ENCODE data around the gene PRKD3.

PRKD3 gene

DNA sequence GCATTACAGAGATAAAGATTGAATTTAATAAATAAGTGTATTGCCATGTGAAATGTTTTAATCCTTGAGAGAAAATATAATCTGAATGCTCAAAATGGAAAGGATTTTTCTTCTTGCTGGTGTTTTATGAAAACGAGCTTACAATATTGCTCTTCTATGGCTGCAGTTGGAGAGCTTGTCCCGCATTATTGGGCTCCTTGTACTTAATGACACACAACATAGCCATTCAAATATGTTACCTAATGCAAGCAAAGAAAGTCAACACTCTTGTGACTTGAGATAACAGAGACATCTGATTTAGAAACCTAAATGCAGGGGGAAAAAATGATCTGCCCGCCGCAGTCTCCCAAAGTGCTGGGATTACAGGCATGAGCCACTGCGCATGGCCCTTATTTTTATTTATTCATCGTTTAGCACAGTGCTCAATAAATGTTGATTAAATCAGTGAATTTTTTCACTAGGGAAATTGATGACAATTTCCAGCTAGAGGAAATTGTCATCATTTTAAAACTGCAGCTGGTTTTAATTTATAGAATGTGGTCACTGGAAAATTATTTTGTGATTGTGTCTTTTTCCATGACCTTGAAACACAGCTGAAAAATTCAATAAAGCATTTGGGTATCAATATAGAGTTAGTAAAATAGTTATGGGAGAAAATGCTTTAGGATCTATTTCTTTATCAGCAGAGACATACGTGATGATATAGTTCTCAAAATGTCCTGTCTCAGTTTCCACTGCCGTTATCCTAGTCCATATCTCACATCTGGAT, 2.4 kb upstream of the PRKD3 start:
- Mint-ChIP-seq H3K9me3 (no peaks in the 10 kb centered on the region), H3K36me3 (ENCODE audit: low read depth) (peaks cover 10% of the 10 kb centered on the region), H3K27ac (no peak overlapping the region), H3K4me1 (ENCODE audit: low read depth) (peaks cover 27% of the 10 kb centered on the region), H3K27me3 (peaks cover 19% of the 10 kb centered on the region), H3K4me3 (no peak overlapping the region)
- DNase-seq = no peak

DNA sequence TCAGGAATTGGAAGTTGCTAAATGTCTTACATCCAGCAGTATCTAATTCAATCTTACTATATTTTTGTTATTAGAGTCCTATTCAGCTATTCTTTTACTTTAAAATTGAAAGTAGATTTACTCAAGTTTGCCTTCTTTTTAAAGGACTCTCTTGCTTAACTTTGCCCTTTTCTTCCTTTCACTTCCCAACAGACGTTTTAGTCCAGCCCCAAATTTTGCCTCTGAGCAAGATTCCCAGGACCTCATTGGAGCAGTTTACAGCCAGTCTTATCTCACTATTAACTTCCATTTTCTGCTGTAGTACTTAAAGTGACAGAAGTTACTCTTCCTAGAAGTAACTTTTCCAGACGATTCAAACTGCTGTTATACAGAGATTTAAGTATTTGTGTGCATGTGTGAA, 1.7 kb upstream of the PRKD3 start:
- Mint-ChIP-seq H3K4me1 (ENCODE audit: low read depth) (peaks cover 34% of the 10 kb centered on the region), H3K4me3 (no peak overlapping the region), H3K36me3 (ENCODE audit: low read depth) (peaks cover 17% of the 10 kb centered on the region), H3K27ac (no peak overlapping the region), H3K27me3 (peaks cover 19% of the 10 kb centered on the region), H3K9me3 (no peaks in the 10 kb centered on the region)
- DNase-seq = no peak

DNA sequence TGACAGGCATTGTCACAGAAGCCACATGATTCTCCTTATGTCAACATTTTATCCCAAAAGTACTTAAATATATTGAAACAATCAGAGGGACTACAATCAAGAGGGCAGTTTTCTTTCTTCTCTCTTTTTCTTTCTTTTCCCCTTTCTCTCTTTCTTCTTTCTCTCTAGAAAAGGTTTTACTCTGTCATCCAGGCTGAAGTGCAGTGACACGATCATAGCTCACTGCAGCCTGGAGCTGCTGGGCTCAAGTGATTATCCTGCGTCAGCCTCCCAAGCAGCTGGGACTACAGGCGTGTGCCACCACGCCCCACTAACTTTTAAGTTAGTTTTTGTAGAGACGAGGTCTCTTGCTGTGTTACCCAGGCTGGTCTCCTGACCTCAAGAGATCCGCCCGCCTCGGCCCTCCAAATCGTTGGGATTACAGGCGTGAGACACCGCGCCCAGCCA, 1.0 kb upstream of the PRKD3 start:
- DNase-seq = no peak
- peaks cover 22% of the 10 kb centered on the region for H3K36me3 Mint-ChIP-seq (ENCODE audit: low read depth)
- H3K4me3 Mint-ChIP-seq = peak overlapping the region; percentile 78
- peaks cover 40% of the 10 kb centered on the region for H3K4me1 Mint-ChIP-seq (ENCODE audit: low read depth)
- H3K27ac Mint-ChIP-seq = peak overlapping the region; percentile 82
- no peaks in the 10 kb centered on the region for H3K9me3 Mint-ChIP-seq
- peaks cover 19% of the 10 kb centered on the region for H3K27me3 Mint-ChIP-seq

DNA sequence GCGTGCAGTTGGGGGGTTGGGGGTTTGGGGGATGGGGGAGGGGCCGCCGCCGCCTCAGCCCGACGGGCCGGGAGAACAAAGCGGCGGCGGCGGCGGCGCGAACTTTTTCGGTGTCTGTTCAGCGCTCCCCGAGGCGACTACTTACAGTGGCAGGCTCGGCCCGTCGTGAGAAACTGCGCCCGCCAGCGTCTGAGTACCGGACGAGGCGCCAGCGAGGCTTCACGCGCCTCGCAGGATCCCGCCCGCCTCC, 172 bp downstream of the PRKD3 start:
- peak overlapping the region; percentile 73 for H3K4me3 Mint-ChIP-seq
- no peaks in the 10 kb centered on the region for H3K9me3 Mint-ChIP-seq
- H3K4me1 Mint-ChIP-seq (ENCODE audit: low read depth) = peaks cover 47% of the 10 kb centered on the region
- H3K36me3 Mint-ChIP-seq (ENCODE audit: low read depth) = peaks cover 29% of the 10 kb centered on the region
- no peak for DNase-seq
- peaks cover 19% of the 10 kb centered on the region for H3K27me3 Mint-ChIP-seq
- H3K27ac Mint-ChIP-seq = peak overlapping the region; percentile 78

DNA sequence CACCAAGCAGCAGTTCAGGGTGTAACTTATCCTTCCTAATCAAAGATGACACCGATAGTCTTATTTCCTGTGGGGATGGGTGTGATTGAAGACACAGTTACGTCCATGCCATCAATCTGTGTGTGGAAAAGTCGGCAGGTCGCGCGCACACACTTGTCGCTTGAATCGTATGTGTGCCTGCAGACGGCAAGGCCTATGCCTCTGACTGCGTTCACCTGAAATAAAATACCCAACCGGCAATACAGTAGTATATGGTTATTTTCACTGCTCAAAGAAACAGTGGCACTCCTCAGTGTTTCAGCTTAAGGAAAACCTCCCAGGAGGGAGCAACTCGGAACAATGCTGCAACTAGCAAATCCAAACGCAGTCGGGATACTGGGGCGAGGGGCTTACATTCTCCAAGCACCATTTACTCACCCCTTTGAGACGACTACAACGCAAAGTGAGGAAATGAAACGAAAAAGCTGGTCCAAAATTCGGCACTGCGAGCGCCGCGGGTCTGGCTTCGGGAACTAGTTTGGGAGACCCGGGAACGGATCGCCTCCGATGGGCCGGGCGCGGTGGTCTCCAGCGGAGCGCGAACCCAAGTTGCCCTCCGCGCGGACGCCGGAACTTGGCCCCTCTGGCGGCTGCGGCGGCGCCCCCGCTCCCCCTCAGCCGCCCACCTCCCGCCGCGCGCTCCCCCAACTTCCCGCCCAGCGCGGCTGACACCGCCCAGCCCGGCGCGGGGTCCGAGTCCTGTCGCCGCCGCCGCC, 675 bp downstream of the PRKD3 start:
- H3K9me3 Mint-ChIP-seq = no peaks in the 10 kb centered on the region
- peaks cover 50% of the 10 kb centered on the region for H3K4me1 Mint-ChIP-seq (ENCODE audit: low read depth)
- peak overlapping the region; percentile 93 for H3K4me3 Mint-ChIP-seq
- DNase-seq = peak; percentile 61
- H3K27me3 Mint-ChIP-seq = peaks cover 19% of the 10 kb centered on the region
- H3K27ac Mint-ChIP-seq = peak overlapping the region; percentile 97
- H3K36me3 Mint-ChIP-seq (ENCODE audit: low read depth) = peaks cover 29% of the 10 kb centered on the region

DNA sequence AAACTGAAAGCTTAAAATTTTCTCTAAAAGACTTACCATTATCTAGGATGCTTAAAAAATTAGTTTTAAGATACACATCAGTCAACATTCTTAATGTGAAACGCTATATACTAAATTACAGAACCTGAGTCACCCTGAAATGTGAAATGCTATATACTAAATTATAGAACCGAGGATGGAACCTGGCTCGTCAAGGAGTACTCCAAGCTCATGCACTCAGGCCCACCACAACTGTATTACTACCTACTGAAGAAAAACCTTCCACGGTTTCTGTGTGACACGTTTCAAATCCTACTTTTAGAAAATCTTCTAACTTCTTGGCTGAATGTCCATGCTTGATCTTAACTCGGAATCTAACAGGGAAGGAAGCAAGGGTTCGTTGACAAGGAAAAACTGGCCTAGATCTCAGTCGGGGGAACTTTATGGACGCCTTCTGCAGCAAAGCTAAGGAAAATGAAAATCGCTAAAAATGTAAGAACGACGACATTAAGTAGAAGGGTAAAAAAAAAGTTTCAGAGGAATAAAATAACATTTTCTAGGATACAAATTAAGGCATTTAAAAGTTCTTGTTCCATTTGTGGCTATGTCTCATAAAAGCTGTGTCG, 1.4 kb downstream of the PRKD3 start:
- peaks cover 19% of the 10 kb centered on the region for H3K27me3 Mint-ChIP-seq
- peak overlapping the region; percentile 97 for H3K27ac Mint-ChIP-seq
- DNase-seq = no peak
- peak overlapping the region; percentile 93 for H3K4me3 Mint-ChIP-seq
- no peaks in the 10 kb centered on the region for H3K9me3 Mint-ChIP-seq
- H3K36me3 Mint-ChIP-seq (ENCODE audit: low read depth) = peaks cover 30% of the 10 kb centered on the region
- H3K4me1 Mint-ChIP-seq (ENCODE audit: low read depth) = peaks cover 57% of the 10 kb centered on the region

DNA sequence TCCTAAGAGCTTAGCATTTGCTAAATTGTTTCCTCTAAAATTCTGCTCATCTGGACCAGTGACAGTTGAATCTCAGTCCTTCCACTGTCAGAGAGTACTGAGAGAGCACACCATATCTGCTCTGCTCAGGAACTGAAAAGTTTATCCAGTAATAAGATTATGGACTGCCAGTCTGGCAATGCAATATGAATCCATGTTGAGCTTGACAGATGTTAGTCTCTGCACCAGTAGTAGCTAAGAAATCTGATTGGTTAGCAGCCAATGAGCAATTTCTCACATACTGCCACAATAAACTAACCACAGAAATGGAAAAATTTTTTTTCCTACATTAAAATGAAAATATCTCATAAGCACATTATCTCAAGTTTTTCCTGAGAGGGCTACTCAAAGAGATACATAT, 2.3 kb downstream of the PRKD3 start:
- peaks cover 39% of the 10 kb centered on the region for H3K36me3 Mint-ChIP-seq (ENCODE audit: low read depth)
- H3K4me3 Mint-ChIP-seq = peak overlapping the region; percentile 93
- peak overlapping the region; percentile 76 for H3K27ac Mint-ChIP-seq
- no peak for DNase-seq
- H3K9me3 Mint-ChIP-seq = no peaks in the 10 kb centered on the region
- peaks cover 66% of the 10 kb centered on the region for H3K4me1 Mint-ChIP-seq (ENCODE audit: low read depth)
- H3K27me3 Mint-ChIP-seq = peaks cover 16% of the 10 kb centered on the region

DNA sequence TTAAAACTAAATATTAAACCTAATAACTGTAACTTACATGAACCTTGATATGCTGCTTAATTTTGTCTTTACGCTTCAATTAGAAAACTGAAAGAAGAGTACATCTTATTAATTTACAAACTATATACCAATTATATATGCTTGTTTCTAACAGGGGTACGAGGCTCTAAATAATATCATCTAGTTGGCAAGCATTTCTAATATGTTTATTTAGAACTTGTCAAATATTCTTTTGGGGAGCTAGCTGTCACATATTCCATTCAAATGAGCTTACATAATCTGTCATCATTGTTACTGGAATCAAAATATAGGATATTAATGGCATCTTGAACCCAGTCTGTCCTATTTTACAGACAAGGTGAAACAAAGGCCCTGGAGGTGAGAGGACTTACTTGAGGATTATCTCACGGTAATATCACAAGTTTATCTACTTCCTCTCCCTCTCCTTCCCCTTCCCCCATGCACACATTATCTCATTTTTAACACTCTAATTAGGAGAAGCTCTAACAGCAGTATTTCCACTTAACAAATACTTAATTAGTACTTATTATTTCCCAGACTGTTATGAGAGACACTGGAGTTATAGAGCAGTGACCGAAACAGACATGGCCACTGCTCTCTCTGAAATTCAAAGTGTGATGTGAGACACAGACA, 3.5 kb downstream of the PRKD3 start:
- DNase-seq = no peak
- no peak overlapping the region for H3K27ac Mint-ChIP-seq
- peaks cover 7% of the 10 kb centered on the region for H3K27me3 Mint-ChIP-seq
- H3K9me3 Mint-ChIP-seq = no peaks in the 10 kb centered on the region
- H3K36me3 Mint-ChIP-seq (ENCODE audit: low read depth) = peaks cover 47% of the 10 kb centered on the region
- peak overlapping the region; percentile 49 for H3K4me3 Mint-ChIP-seq
- H3K4me1 Mint-ChIP-seq (ENCODE audit: low read depth) = peaks cover 73% of the 10 kb centered on the region

DNA sequence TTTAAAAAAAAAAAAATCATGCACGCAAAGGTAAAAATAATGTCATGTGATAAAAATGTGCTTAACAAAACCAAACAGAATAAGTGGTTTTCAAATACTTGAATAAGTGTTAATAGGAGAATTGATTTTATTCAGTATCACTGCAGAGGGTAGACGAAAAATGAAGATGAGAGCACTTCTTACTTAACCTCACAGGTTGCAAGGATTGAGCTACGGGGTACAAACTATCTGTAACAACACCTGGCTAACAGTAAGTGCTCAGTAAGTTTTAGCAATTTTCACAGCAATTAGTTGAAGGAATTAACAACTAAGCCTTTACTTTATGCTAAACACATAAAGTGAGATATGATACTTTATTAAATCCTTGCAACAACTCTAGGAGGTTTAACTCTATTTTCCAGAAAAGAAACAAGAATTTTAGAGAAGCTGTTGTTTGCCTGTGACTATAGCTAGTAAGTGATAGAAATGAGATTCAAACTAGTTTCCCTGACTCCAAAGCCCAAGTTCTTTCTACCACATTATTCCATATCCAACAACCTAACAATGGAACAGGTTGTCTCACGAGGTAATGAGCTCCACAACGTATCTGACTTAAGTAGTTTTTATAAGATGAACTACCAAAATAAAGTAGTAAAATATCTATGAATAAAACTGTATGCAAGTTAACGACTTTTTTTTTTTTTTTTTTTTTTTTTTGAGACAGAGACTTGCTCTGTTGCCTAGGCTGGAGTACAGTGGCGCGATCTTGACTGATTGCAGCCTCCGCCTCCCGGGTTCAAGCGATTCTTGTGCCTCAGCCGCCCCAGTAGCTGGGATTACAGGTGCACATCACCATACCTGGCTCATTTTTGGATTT, 4.7 kb downstream of the PRKD3 start:
- Mint-ChIP-seq H3K4me1 (ENCODE audit: low read depth) (peaks cover 74% of the 10 kb centered on the region), H3K9me3 (no peaks in the 10 kb centered on the region), H3K4me3 (no peak overlapping the region), H3K27me3 (no peaks in the 10 kb centered on the region), H3K27ac (no peak overlapping the region), H3K36me3 (ENCODE audit: low read depth) (peaks cover 59% of the 10 kb centered on the region)
- DNase-seq = no peak

DNA sequence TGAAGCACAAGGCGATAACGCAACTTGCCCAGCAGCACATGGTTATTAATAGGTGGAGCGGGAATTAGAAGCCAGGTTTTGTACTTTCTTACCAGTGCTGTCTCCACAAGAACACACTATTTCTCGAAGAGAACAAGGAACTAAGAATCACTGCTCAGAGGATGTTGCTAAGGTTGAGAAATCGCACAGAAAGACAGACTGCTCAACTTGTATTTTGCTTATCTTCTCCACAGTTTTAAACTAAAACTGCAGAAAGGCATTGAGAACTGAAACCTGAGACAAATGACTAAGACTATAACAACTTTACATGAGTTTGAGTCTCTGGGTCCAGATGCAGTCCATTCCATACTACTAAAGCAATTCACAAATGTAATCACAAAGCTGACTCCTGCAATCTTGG, 6.2 kb downstream of the PRKD3 start:
- Mint-ChIP-seq H3K36me3 (ENCODE audit: low read depth) (peaks cover 59% of the 10 kb centered on the region), H3K4me1 (ENCODE audit: low read depth) (peaks cover 78% of the 10 kb centered on the region), H3K9me3 (no peaks in the 10 kb centered on the region), H3K4me3 (peak overlapping the region; percentile 2), H3K27me3 (no peaks in the 10 kb centered on the region), H3K27ac (peak overlapping the region; percentile 86)
- DNase-seq = no peak

DNA sequence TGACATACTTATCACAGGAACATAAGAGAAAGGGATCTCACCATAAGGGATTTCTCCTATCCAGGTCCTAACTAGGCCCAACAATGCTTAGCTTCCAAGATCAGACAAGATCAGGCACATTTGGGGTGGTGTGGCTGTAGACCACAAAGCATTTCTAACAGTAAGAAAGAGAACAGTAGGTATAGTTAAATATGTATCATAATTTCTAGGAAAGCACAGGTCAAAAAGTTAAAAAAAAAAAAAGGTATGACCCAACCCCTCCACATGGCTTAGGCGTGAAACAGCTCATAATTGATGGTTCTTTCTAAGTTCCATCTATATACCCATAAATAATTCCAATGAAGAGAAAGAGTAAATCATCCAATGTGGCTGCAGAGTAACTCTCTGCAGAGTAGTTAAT, 6.9 kb downstream of the PRKD3 start:
- H3K36me3 Mint-ChIP-seq (ENCODE audit: low read depth) = peaks cover 62% of the 10 kb centered on the region
- H3K27ac Mint-ChIP-seq = peak overlapping the region; percentile 86
- peaks cover 80% of the 10 kb centered on the region for H3K4me1 Mint-ChIP-seq (ENCODE audit: low read depth)
- no peaks in the 10 kb centered on the region for H3K9me3 Mint-ChIP-seq
- H3K27me3 Mint-ChIP-seq = no peaks in the 10 kb centered on the region
- H3K4me3 Mint-ChIP-seq = peak overlapping the region; percentile 16
- no peak for DNase-seq

DNA sequence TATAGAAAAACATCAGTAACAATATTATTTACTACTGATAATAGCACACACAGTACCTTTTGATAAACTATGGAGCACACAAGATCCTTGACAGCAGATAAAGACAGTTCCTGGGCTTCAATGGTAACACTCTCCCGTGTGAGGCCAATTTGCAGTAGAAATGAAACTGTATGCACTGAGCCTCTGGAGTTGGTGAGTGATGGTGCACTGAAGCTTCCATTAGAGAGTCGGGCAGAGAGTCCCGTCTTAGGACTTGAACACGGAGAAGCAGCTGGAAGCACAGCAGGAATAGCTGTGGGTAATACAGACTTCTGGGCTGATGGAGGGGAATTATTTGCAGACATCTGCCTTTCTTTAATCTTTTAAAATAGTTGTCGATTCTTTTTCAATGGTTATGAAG, 8.5 kb downstream of the PRKD3 start:
- DNase-seq = no peak
- H3K27ac Mint-ChIP-seq = no peak overlapping the region
- no peak overlapping the region for H3K4me3 Mint-ChIP-seq
- H3K27me3 Mint-ChIP-seq = no peaks in the 10 kb centered on the region
- peaks cover 58% of the 10 kb centered on the region for H3K36me3 Mint-ChIP-seq (ENCODE audit: low read depth)
- no peaks in the 10 kb centered on the region for H3K9me3 Mint-ChIP-seq
- H3K4me1 Mint-ChIP-seq (ENCODE audit: low read depth) = peaks cover 77% of the 10 kb centered on the region

DNA sequence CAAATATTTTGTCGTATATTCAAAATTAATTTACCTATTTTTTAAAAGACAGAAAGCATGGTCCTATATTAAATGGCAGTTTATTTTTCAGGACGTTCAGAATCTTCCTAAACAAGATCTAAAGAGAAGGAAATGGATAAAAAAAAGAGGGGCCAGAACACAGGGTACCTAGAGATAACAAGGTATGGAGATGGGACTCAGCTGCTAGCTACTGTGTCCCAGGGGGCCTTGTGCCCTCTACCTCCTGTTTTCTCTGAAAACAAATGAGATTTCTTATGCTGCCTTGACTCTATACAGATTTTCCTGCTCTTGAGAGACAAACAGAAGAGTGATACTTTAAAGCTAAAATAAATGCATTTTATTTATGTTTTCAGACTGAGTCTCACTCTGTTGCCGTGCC, 9.3 kb downstream of the PRKD3 start:
- H3K27me3 Mint-ChIP-seq = no peaks in the 10 kb centered on the region
- no peak overlapping the region for H3K4me3 Mint-ChIP-seq
- DNase-seq = no peak
- peaks cover 61% of the 10 kb centered on the region for H3K36me3 Mint-ChIP-seq (ENCODE audit: low read depth)
- H3K4me1 Mint-ChIP-seq (ENCODE audit: low read depth) = peaks cover 81% of the 10 kb centered on the region
- H3K27ac Mint-ChIP-seq = no peak overlapping the region
- no peaks in the 10 kb centered on the region for H3K9me3 Mint-ChIP-seq

DNA sequence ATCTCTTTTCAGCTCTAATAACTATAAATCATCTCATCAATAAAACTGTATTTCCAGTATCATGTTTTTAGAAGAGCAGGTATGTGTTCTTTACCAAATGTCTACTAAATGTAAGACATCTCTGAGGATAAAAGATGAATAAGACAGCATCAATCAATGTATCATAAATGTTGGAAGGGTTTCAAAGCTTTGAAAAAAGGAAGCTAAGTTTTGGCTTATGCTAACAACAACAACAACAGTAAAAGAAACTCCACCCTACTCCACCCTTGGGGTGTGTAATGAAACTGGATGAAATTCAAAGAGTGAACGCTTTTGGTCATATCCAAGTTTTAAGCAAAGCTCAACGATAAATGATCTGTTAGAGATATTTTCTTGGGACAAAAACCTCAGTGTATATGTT, 17.1 kb downstream of the PRKD3 start:
- Mint-ChIP-seq H3K27me3 (no peaks in the 10 kb centered on the region), H3K36me3 (ENCODE audit: low read depth) (peaks cover 37% of the 10 kb centered on the region), H3K4me1 (ENCODE audit: low read depth) (peaks cover 65% of the 10 kb centered on the region), H3K4me3 (no peak overlapping the region), H3K9me3 (no peaks in the 10 kb centered on the region), H3K27ac (no peak overlapping the region)
- no peak for DNase-seq
